NCI-H128 (cell line): ENCODE measurements around the gene TMCO1.
"Not testable (repeated sequence)": the region's sequence is repeated elsewhere in the genome, so short reads cannot be mapped to it uniquely, and the experiment has no call there.

ENCODE experiments used
- DNase-seq: peaks from one replicate; lab custom pipeline; 2025; ENCODE audit not compliant: unreplicated experiment; lab: John Stamatoyannopoulos, UW

TMCO1 gene

DNA sequence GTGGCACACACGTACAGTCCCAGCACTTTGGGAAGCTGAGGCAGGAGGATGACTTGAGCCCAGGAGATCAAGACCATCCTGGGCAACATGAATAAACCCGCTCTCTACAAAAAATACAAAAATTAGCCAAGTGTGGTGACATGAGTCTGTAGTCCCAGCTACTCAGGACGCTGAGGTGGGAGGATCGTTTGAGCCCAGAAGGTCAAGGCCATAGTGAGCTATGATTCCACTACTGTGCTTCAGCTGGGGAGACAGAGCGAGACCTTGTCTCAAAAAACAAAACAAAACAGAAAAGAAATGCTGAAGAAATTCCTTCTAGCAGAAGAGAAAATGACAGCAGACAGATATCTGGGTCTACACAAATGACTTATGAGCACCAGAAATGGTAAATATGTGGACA lies 80.6 kb downstream of the TMCO1 start:
- no peak for DNase-seq

DNA sequence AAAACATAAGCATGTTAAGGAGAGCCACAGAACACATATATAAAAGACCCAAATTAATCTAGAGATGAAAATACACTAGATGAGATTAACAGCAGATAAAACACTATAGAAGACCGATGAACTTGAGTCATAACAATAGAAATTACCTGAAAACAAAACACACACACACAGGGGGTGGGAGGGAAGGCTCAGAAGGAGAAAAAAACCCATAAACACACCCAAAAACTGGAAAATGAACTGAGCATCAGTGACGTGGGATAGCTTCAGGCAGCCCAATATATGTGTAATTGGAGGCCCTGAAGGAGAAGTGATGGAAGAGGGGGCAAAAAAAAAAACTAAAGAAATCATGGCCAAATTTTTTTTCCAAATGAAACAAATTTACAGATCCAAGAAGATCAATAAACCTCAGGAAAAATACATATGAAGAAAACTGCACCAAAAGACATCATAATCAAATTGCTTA lies 81.7 kb downstream of the TMCO1 start:
- no peak for DNase-seq

DNA sequence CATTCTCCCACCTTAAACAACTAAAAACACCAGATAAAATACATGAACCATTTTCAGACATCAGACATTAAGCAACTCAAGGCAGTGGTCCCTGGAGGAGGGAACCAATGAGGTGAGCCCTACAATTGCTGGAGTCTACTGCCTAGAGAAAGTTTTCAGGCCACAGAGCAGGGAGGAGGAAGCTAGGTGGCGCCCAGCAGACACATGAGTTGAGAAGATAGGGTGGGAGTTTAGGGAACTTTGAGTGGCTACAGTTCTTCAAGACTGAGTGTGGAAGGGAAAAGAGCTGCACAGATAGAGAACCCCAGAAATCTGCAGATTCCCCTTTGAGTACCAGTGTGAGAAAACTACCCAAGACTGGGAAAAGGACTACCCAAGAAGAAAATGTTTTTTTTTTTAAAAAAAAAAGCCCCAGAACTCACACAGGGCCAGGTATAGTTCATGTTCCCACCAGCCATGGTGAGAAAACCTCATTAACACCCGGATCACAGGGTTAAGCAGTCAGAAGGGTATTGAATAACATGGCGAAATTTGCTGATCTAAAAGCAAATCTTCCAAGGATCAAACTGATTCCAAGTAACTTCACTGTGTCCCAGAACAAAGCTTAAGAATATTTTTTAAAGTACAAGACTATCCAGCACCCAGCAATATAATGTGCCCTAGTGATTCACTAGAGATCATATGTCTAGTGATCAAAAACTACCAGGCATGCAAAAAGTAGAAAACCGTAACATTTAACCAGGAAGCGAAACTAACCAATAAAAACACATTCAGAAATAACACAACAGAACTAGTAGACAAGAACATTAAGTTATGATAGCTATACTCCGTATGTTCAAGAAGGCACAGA lies 82.3 kb downstream of the TMCO1 start:
- DNase-seq: no peak

DNA sequence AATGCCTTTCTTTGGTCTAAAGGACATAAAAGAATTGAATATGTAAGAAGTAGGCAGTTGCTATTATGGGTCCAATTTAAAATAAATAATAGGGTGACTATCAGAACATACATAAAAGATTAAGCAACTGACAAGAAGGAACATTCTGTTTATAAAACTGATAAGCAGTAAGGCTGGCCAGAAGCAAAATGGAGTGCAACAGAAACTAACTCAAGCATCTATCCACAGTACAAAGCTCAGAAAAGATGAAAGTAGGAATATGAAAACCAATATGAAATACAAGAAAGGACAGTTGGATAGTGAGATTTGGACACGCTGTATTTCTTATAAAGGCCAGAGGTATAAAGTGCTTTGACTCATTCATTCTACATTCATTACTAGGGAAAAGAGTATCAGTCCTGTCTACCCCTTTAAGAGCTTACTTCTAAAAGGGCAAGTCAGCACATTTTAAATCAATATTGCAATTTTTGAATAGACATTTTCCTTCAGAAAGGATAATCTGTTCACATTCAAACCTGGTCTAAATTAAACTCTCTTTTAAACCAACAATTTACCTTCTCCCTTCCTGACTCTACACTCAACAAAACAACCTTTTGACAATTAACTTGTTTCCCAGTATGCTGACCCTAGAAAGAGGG lies 84.7 kb downstream of the TMCO1 start:
- DNase-seq: no peak

DNA sequence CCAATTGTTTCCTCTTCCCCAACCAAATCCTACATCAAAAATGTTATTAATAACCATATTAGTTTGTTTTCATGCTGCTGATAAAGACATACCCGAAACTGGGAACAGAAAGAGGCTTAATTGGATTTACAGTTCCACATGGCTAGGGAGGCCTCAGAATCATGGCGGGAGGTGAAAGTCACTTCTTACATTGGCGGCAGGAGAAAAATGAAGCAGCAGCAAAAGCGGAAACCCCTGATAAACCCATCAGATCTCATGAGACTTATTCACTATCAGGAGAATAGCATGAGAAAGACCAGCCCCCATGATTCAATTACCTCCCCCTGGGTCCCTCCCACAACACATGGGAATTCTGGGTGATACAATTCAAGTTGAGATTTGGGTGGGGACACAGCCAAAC lies 87.9 kb downstream of the TMCO1 start:
- DNase-seq: not testable (repeated sequence)

DNA sequence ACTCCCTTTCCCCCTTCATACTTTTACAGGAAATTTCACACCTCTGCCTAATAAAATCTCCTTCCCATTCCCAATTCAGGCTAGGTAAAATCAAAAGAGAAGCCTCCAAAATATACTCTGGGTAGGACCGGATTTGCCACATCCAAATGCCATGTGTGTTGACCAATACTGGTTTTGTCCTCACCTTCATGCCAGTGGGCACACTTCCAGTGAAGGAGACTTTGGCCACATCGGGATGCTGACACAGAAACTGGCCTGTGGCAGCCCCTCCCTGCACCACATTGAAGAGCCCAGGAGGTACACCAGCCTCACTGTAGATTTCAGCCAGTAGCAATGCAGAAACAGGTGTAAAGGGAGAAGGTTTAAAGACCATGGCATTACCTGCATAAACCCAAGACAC lies 88.4 kb downstream of the TMCO1 start:
- DNase-seq: no peak

DNA sequence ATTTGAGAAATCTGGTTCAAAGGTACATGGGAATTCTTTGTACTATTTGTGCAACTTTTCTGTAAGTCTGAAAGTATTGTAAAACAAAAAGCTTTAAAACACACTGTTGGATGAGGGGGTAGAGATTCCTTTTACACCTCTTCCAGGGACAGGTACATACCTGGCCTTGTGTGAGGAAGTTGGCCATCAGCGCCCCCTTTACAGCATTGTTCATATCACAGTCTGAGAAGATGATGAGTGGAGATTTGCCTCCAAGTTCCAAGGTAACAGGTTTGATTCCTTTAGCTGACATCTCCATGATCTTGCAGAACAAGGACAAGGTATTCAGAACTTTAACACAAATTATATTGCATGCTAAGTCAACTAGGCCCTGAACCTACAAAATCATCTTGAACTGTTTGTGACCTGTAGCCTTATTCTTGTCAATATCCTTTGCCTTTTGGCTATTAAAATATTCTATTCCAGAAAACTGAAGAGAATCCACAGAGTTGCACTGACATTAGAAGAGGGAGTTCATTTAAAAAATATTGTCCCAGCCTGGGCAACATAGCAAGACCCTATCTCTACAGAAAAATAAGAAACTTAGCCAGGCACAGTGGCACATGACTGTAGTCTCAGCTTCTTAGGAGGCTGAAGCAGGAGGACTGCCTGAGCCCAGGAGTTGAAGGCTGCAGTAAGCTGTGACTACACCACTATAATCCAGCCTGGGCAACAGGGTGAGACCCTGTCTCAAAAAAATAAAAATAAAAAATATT lies 89.2 kb downstream of the TMCO1 start:
- DNase-seq: no peak

DNA sequence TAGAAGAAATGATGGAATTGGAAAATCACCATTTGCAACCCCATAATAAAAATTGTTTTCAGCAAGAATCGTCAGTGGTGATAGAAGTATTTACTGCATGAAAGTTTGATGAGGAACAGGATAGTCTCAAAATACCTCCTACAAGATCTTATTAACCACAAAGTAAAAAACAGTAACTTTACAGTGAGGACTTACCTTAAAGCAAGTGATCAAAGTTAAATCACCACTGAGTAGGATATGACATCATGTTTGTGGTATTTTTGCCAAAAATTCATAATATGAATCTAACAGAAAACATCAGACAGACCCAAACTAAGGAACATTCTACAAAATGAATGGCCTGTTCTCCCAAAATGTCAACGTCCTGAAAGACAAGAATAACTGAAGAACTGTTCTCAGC lies 90.2 kb downstream of the TMCO1 start:
- no peak for DNase-seq
